Urinary bladder (tissue), 4 donors: ENCODE results near the gene EPM2AIP1. TPM values are rescaled to one million over a fixed set of nuclear protein-coding genes. Genes with fewer than 3 reads are reported as not detected.
"Not testable (repeated sequence)": the region's sequence is repeated elsewhere in the genome, so short reads cannot be mapped to it uniquely, and the experiment has no call there.

ENCODE experiments used
- DNase-seq: peaks from one replicate; pipeline ENCODE4 v3.0.0-alpha.2; 2015; ENCODE audit errors: extremely low spot score
- H3K27ac ChIP-seq: one replicate; pipeline ENCODE4 v1.5.1; 2013; ENCODE audit warnings: low read depth, mild to moderate bottlenecking, moderate library complexity
- H3K36me3 ChIP-seq: one replicate; pipeline ENCODE4 v1.6.1; 2013; ENCODE audit warnings: mild to moderate bottlenecking, moderate library complexity; ENCODE audit not compliant: insufficient read depth
- H3K4me1 ChIP-seq: one replicate; pipeline ENCODE4 v1.6.1; 2013; ENCODE audit warnings: mild to moderate bottlenecking, moderate library complexity; ENCODE audit not compliant: insufficient read depth
- H3K4me3 ChIP-seq: one replicate; pipeline ENCODE4 v1.5.1; 2013; ENCODE audit warnings: low read depth, low read length
- WGBS: extraction: QIAGEN DNeasy Blood & Tissue Kit; methylation state at CpG from one replicate; pipeline ENCODE4 v1.1.7; 2013; 5-methylcytosine and 5-hydroxymethylcytosine counted together
- polyA plus RNA-seq: library from polyadenylated mRNA; stranded (reverse); fragments of 200-250 nt; gene quantifications from one replicate; pipeline ENCODE4 v1.2.3, GENCODE V29; 2013
- total RNA-seq: library from RNA; depleted of rRNA; stranded (reverse); fragments of >200 nt; gene quantifications from one replicate; pipeline ENCODE4 v1.2.3, GENCODE V29; 2014
- donor health status: healthy with polysubstance abuse.
- donor health status: healthy.

EPM2AIP1 gene
- total RNA-seq, result 37.9 TPM
- 8.2 TPM for polyA plus RNA-seq

GRCh38 chr3:36992806-36993325 lies at the start of gene EPM2AIP1:
Gene EPM2AIP1 (minus strand): TSS chr3:36993131. CDS start chr3:36993077, 54 bp downstream.
- Histone ChIP-seq H3K4me3 (peak within 1 kb of the TSS; percentile 48), H3K27ac (peak within 1 kb of the TSS; percentile 98), H3K4me1 (peaks cover 3% of the 10 kb centered on the region), H3K36me3 (peaks cover 4% of the 10 kb centered on the region)
- no peak for DNase-seq
- under 1% methylated on average over 48 of the region's 48 CpGs for WGBS

GRCh38 chr3:37042712-37043111 lies 49.8 kb upstream of the EPM2AIP1 start:
- H3K27ac ChIP-seq, H3K36me3 ChIP-seq, H3K4me3 ChIP-seq, DNase-seq, H3K4me1 ChIP-seq: not testable (repeated sequence)
- 56% methylated on average over 3 of the region's 3 CpGs for WGBS

- Histone ChIP-seq H3K4me1 (no peaks in the 10 kb centered on the region), H3K27ac (no peak overlapping the region), H3K36me3 (no peaks in the 10 kb centered on the region), H3K4me3 (no peak overlapping the region)
- 43% methylated on average over 1 of the region's 1 CpG for WGBS
- DNase-seq, result no peak
Observed at GRCh38 chr3:37041546-37042195, 48.7 kb upstream of the EPM2AIP1 start.

GRCh38 chr3:37040231-37040630 lies 47.3 kb upstream of the EPM2AIP1 start:
- WGBS, result 86% methylated on average over 1 of the region's 1 CpG
- H3K4me3 ChIP-seq, result no peak overlapping the region
- no peak for DNase-seq
- no peak overlapping the region for H3K27ac ChIP-seq
- no peaks in the 10 kb centered on the region for H3K36me3 ChIP-seq
- H3K4me1 ChIP-seq, result no peaks in the 10 kb centered on the region

- 82% methylated on average over 1 of the region's 1 CpG for WGBS
- Histone ChIP-seq H3K4me3 (no peak overlapping the region), H3K4me1 (no peaks in the 10 kb centered on the region), H3K27ac (no peak overlapping the region), H3K36me3 (no peaks in the 10 kb centered on the region)
- no peak for DNase-seq
Observed at GRCh38 chr3:37039161-37039846, 46.4 kb upstream of the EPM2AIP1 start.

GRCh38 chr3:37037352-37037751 lies 44.4 kb upstream of the EPM2AIP1 start:
- H3K4me3 ChIP-seq, result no peak overlapping the region
- DNase-seq, result no peak
- H3K4me1 ChIP-seq, result no peaks in the 10 kb centered on the region
- 97% methylated on average over 3 of the region's 3 CpGs for WGBS
- H3K36me3 ChIP-seq, result no peaks in the 10 kb centered on the region
- no peak overlapping the region for H3K27ac ChIP-seq

- no peak overlapping the region for H3K4me3 ChIP-seq
- H3K36me3 ChIP-seq, result peaks cover 2% of the 10 kb centered on the region
- WGBS, result 37% methylated on average over 10 of the region's 10 CpGs
- DNase-seq, result no peak
- H3K27ac ChIP-seq, result no peak overlapping the region
- H3K4me1 ChIP-seq, result no peaks in the 10 kb centered on the region
Observed at GRCh38 chr3:37032961-37033360, 40.0 kb upstream of the EPM2AIP1 start.

GRCh38 chr3:37031096-37031682 lies 38.3 kb upstream of the EPM2AIP1 start:
- Histone ChIP-seq H3K4me1 (no peaks in the 10 kb centered on the region), H3K27ac (no peak overlapping the region), H3K36me3 (peaks cover 4% of the 10 kb centered on the region), H3K4me3 (no peak overlapping the region)
- 69% methylated on average over 7 of the region's 7 CpGs for WGBS
- DNase-seq, result no peak

GRCh38 chr3:37030588-37030987 lies 37.7 kb upstream of the EPM2AIP1 start:
- no peak for DNase-seq
- Histone ChIP-seq H3K4me1 (no peaks in the 10 kb centered on the region), H3K4me3 (no peak overlapping the region), H3K36me3 (peaks cover 4% of the 10 kb centered on the region), H3K27ac (no peak overlapping the region)
- 42% methylated on average over 3 of the region's 3 CpGs for WGBS

GRCh38 chr3:37029516-37030163 lies 36.7 kb upstream of the EPM2AIP1 start:
- Histone ChIP-seq H3K4me3 (no peak overlapping the region), H3K4me1 (no peaks in the 10 kb centered on the region), H3K36me3 (peaks cover 4% of the 10 kb centered on the region), H3K27ac (no peak overlapping the region)
- DNase-seq, result no peak

GRCh38 chr3:37029111-37029510 lies 36.2 kb upstream of the EPM2AIP1 start:
- peaks cover 4% of the 10 kb centered on the region for H3K36me3 ChIP-seq
- H3K27ac ChIP-seq, result no peak overlapping the region
- 72% methylated on average over 1 of the region's 1 CpG for WGBS
- H3K4me1 ChIP-seq, result no peaks in the 10 kb centered on the region
- no peak for DNase-seq
- H3K4me3 ChIP-seq, result no peak overlapping the region

GRCh38 chr3:37028329-37028728 lies 35.4 kb upstream of the EPM2AIP1 start:
- H3K27ac ChIP-seq, result no peak overlapping the region
- 55% methylated on average over 1 of the region's 1 CpG for WGBS
- peaks cover 4% of the 10 kb centered on the region for H3K36me3 ChIP-seq
- H3K4me1 ChIP-seq, result no peaks in the 10 kb centered on the region
- no peak overlapping the region for H3K4me3 ChIP-seq
- no peak for DNase-seq

GRCh38 chr3:37026851-37027250 lies 33.9 kb upstream of the EPM2AIP1 start:
- Histone ChIP-seq H3K4me1 (no peaks in the 10 kb centered on the region), H3K27ac (no peak overlapping the region), H3K4me3 (no peak overlapping the region), H3K36me3 (peaks cover 4% of the 10 kb centered on the region)
- no peak for DNase-seq
- WGBS, result 79% methylated on average over 5 of the region's 5 CpGs
